ENCODE results near the gene IL6R.

Gene IL6R

GRCh38 chr1:154416471-154417337 is 11.6 kb downstream of the IL6R start:
- Histone ChIP-seq H3K4me1 (ENCODE audit: low read length) (peaks cover 83% of the 10 kb centered on the region), H3K9ac (ENCODE audit: low read length) (no peak overlapping the region), H3K9me3 (ENCODE audit: insufficient read depth, low read length) (no peaks in the 10 kb centered on the region), H3K4me2 (ENCODE audit: low read length) (peak overlapping the region; percentile 47), H3K27me3 (ENCODE audit: low read depth, low read length) (no peaks in the 10 kb centered on the region), H3K79me2 (ENCODE audit: low read length) (peaks cover 90% of the 10 kb centered on the region), H4K20me1 (ENCODE audit: insufficient read depth, low read length) (no peaks in the 10 kb centered on the region), H2AFZ (ENCODE audit: low read depth, low read length) (no peak overlapping the region), H3K4me3 (ENCODE audit: low read length) (no peak overlapping the region), H3K27ac (ENCODE audit: low read length) (peak overlapping the region; percentile 45), H3K36me3 (replicated peaks; ENCODE audit: low read depth, low read length) (peaks cover 14% of the 10 kb centered on the region)
- TF ChIP-seq CTCF (IDR thresholded peaks at IDR 0.05; ENCODE audit: low read depth, low read length) (no peak), EZH2phosphoT487 (IDR thresholded peaks at IDR 0.05; ENCODE audit: low read depth) (no peak)

GRCh38 chr1:154417338-154417608 is 12.1 kb downstream of the IL6R start:
- peaks cover 83% of the 10 kb centered on the region for H3K4me1 ChIP-seq (ENCODE audit: low read length)
- H3K4me2 ChIP-seq (ENCODE audit: low read length), result 0 out of 2 replicates have a peak overlapping the region, but pooled peaks have one; percentile 47
- TF ChIP-seq CTCF (IDR thresholded peaks at IDR 0.05; ENCODE audit: low read depth, low read length) (no peak), EZH2phosphoT487 (IDR thresholded peaks at IDR 0.05; ENCODE audit: low read depth) (no peak)
- H3K27ac ChIP-seq (ENCODE audit: low read length), result peak overlapping the region; percentile 45
- no peaks in the 10 kb centered on the region for H4K20me1 ChIP-seq (ENCODE audit: insufficient read depth, low read length)
- no peaks in the 10 kb centered on the region for H3K9me3 ChIP-seq (ENCODE audit: insufficient read depth, low read length)
- H3K27me3 ChIP-seq (ENCODE audit: low read depth, low read length), result no peaks in the 10 kb centered on the region
- H2AFZ ChIP-seq (ENCODE audit: low read depth, low read length), result no peak overlapping the region
- H3K79me2 ChIP-seq (ENCODE audit: low read length), result peaks cover 89% of the 10 kb centered on the region
- H3K4me3 ChIP-seq (ENCODE audit: low read length), result no peak overlapping the region
- no peak overlapping the region for H3K9ac ChIP-seq (ENCODE audit: low read length)
- peaks cover 14% of the 10 kb centered on the region for H3K36me3 ChIP-seq (replicated peaks; ENCODE audit: low read depth, low read length)

DNA sequence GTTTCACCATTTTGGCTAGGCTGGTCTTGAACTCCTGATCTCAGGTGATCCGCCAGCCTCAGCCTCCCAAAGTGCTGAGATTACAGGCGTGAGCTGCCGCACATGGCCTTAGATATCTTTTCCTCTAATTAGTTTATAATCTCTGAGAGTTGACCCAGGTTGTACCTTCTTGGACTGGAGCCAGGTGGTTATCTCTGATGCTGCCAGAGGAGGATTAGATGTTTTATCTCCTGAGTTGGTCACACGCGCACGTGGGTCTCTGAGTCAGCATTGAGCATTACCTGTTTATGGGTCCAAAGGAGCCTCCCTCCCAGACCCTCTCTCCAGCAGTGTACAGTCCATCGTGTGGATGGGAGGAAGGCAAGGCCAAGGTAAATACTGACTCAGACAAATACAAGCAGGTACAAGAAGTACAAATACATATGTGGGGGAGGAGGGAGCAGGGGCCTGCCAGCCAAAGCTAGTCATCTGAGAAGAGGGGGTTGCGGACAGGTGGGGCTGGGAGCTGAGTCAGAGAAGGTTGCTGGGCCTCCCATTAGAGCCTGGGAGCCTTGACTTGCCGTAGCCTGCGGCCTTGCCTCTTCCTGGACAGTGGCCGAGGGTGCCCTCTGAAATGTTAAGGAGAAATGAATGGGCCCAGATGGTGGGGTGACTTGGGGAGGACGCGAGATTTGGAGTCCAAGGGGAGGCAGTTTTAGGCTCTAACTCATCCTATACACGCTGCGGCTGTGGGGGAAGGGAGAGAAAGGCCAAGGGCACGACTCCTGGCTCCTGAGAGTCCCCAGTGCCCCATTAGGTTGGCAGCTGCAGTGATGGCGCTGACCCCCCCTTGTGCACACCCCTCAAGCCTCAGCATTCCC is 13.1 kb downstream of the IL6R start:
- H3K4me3 ChIP-seq (ENCODE audit: low read length), result no peak overlapping the region
- H3K27ac ChIP-seq (ENCODE audit: low read length), result peak overlapping the region; percentile 29; the same call in 1 of the 2 replicates
- H4K20me1 ChIP-seq (ENCODE audit: insufficient read depth, low read length), result no peaks in the 10 kb centered on the region
- H3K79me2 ChIP-seq (ENCODE audit: low read length), result peaks cover 86% of the 10 kb centered on the region
- peaks cover 73% of the 10 kb centered on the region for H3K4me1 ChIP-seq (ENCODE audit: low read length)
- H3K27me3 ChIP-seq (ENCODE audit: low read depth, low read length), result no peaks in the 10 kb centered on the region
- H3K4me2 ChIP-seq (ENCODE audit: low read length), result peak overlapping the region; percentile 61
- H3K9me3 ChIP-seq (ENCODE audit: insufficient read depth, low read length), result no peaks in the 10 kb centered on the region
- H3K36me3 ChIP-seq (replicated peaks; ENCODE audit: low read depth, low read length), result peaks cover 14% of the 10 kb centered on the region
- no peak for TF ChIP-seq CTCF (IDR thresholded peaks at IDR 0.05; ENCODE audit: low read depth, low read length)
- TF ChIP-seq EZH2phosphoT487 (IDR thresholded peaks at IDR 0.05; ENCODE audit: low read depth), result no peak
- H2AFZ ChIP-seq (ENCODE audit: low read depth, low read length), result no peak overlapping the region
- H3K9ac ChIP-seq (ENCODE audit: low read length), result no peak overlapping the region; the same call in 1 of the 2 replicates

Measured in OCI-LY3 (cell line).